ENCODE data around the gene LAMA2. TPM values are rescaled to one million over a fixed set of nuclear protein-coding genes. Genes with fewer than 3 reads are reported as not detected.
A peak's percentile ranks its signal among the peaks of the same experiment; 100 is the strongest.

The LAMA2 gene
- total and polyA plus RNA-seq, 4 donors = 23.9 to 172 (median 78.5) TPM

DNA sequence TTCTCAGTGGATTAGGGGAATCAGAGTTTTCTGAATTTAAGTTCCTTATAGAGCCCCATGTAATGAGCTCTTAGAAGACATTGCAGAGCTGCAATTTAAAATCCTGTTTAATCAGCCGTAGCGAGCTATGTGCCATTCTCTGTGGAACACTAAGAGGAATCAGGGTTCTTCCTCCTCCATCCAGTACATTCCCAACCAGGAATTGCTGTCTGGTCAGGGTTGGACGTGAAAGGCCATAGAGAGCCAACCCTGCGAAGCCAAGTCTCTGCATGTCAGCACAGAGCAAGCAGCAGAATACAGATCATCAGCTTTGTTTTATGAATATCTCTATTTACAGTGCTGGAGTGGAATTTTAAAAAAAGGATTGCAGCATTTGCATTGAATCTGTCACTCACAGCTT, 366.0 kb downstream of the LAMA2 start:
- DNase-seq (ENCODE audit: low read depth in 4 of 6, low spot score in 6 of 6) = peak in 2 of 6 donors; percentile 33 to 55
- WGBS (ENCODE audit: insufficient coverage) = no CpG with 5 or more reads among the region's 4 CpGs
- H3K4me1 ChIP-seq (ENCODE audit: control insufficient read depth, insufficient read depth, low read length) = no peaks in the 10 kb centered on the region
- no peak overlapping the region for H3K27ac ChIP-seq (ENCODE audit: low read depth, low read length)
- no peak overlapping the region for H3K4me3 ChIP-seq (ENCODE audit: low read depth, low read length)
- H3K36me3 ChIP-seq (ENCODE audit: control insufficient read depth, insufficient read depth, low read length) = no peaks in the 10 kb centered on the region
- no peaks in the 10 kb centered on the region for H3K27me3 ChIP-seq (ENCODE audit: control insufficient read depth, insufficient read depth, low read length)
- H3K9me3 ChIP-seq (ENCODE audit: control insufficient read depth, insufficient read depth, low read length) = no peaks in the 10 kb centered on the region

DNA sequence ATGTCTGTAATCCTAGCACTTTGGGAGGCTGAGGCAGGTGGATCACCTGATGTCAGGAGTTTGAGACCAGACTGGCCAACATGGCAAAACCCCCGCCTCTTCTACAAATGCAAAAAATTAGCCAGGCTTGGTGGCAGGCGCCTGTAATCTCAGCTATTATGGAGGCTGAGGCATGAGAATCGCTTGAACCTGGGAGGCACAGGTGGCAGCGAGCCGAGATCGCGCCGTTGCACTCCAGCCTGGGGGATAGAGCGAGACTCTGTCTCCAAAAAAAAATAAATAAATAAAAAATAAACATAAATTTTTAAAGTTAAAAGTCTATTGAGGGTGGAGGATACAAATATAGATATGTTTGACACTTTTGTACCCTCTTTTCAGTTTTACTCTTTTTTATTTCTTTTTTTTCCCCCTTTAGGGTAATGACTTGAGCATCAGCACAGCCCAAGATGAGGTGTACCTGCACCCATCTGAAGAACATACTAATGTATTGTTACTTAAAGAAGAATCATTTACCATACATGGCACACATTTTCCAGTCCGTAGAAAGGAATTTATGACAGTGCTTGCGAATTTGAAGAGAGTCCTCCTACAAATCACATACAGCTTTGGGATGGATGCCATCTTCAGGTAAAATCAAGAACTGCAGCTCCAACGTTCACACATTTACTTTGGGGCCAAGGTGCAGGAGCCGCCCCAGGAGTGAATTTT, 368.9 kb downstream of the LAMA2 start:
- Histone ChIP-seq H3K27me3 (ENCODE audit: control insufficient read depth, insufficient read depth, low read length) (no peaks in the 10 kb centered on the region), H3K4me3 (ENCODE audit: low read depth, low read length) (no peak overlapping the region), H3K27ac (ENCODE audit: low read depth, low read length) (no peak overlapping the region), H3K36me3 (ENCODE audit: control insufficient read depth, insufficient read depth, low read length) (no peaks in the 10 kb centered on the region), H3K4me1 (ENCODE audit: control insufficient read depth, insufficient read depth, low read length) (no peaks in the 10 kb centered on the region), H3K9me3 (ENCODE audit: control insufficient read depth, insufficient read depth, low read length) (no peaks in the 10 kb centered on the region)
- 36% methylated on average over 2 of the region's 13 CpGs for WGBS (ENCODE audit: insufficient coverage)
- DNase-seq (ENCODE audit: low read depth in 4 of 6, low spot score in 6 of 6) = peak in 5 of 6 donors; percentile 33 to 88 (median 48)

DNA sequence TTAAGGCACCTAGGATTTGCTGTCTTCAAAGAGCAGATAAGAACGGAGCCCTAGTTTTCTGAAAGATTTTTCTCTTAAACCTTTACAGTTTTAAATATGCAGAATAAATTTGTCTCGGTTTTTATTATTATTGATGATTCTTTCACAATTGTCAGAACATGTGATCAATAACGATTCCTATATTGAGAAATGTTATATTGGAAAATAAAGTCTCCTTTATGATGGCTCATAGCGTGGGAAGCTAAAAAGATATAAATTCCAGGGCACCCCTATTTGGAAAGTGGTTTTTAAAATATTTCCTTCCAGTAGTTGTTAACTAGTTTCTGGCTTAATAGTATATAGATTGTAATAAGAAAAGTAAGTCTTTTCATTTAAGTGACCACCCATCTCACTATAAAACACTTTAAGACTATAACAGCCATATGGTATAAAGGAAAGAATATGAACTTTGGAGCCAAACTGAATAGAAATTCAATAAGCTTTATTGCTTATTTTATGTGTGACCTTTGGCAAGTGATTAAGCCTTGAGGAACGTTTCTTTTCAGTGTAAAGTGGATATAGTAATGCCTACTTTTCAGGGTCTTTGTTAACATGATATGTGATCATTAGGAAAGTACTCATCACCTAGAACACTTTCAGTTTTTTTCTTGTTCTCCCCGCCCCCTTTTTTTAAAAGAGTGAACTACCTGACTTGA, 369.6 kb downstream of the LAMA2 start:
- Histone ChIP-seq H3K27ac (ENCODE audit: low read depth, low read length) (no peak overlapping the region), H3K36me3 (ENCODE audit: control insufficient read depth, insufficient read depth, low read length) (no peaks in the 10 kb centered on the region), H3K27me3 (ENCODE audit: control insufficient read depth, insufficient read depth, low read length) (no peaks in the 10 kb centered on the region), H3K4me1 (ENCODE audit: control insufficient read depth, insufficient read depth, low read length) (no peaks in the 10 kb centered on the region), H3K9me3 (ENCODE audit: control insufficient read depth, insufficient read depth, low read length) (no peaks in the 10 kb centered on the region), H3K4me3 (ENCODE audit: low read depth, low read length) (no peak overlapping the region)
- DNase-seq (ENCODE audit: low read depth in 4 of 6, low spot score in 6 of 6) = no peak
- WGBS (ENCODE audit: insufficient coverage) = no CpG with 5 or more reads among the region's 6 CpGs

DNA sequence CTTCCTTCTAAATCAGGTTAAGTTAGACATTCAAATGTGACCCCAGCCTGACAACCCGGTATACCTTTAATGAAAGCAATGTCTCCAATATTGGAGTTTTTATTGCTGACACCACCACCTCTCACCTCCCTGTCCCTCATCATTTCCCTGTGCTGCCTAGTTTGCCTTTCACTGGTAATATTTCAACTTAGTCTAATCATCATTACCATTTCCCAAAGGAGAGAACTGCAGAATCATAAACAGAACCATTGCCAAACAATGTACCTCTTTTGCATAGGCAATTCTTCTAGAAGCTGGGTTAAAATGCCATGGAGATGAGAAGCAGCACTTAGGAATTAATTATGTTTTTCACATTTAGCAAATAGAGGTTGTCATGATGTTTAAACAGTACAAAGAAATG, 370.3 kb downstream of the LAMA2 start:
- Histone ChIP-seq H3K4me1 (ENCODE audit: control insufficient read depth, insufficient read depth, low read length) (no peaks in the 10 kb centered on the region), H3K36me3 (ENCODE audit: control insufficient read depth, insufficient read depth, low read length) (no peaks in the 10 kb centered on the region), H3K27ac (ENCODE audit: low read depth, low read length) (no peak overlapping the region), H3K4me3 (ENCODE audit: low read depth, low read length) (no peak overlapping the region), H3K9me3 (ENCODE audit: control insufficient read depth, insufficient read depth, low read length) (no peaks in the 10 kb centered on the region), H3K27me3 (ENCODE audit: control insufficient read depth, insufficient read depth, low read length) (no peaks in the 10 kb centered on the region)
- peak in 1 of 6 donors; percentile 53 for DNase-seq (ENCODE audit: low read depth in 4 of 6, low spot score in 6 of 6)
- WGBS (ENCODE audit: insufficient coverage) = 60% methylated on average over 1 of the region's 1 CpG

DNA sequence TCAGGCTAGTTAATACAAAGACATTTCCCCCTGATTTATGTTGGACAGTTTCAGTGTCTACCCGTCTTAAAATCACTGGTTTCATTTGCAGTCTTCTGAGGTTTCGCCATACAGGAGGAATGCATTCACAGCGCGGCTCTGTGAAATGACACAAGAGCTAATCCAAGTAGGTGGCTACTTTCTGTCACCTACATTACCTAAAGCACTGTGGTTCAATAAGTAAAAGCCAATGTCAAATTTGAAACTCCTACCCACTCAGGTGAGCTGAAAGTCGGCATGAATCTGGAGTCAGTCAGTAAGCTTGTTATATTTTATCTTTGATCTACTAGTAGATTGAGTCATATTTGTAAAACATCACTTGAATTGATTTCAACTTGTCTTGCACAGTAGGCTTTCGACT, 370.8 kb downstream of the LAMA2 start:
- H3K36me3 ChIP-seq (ENCODE audit: control insufficient read depth, insufficient read depth, low read length) = no peaks in the 10 kb centered on the region
- no peak overlapping the region for H3K4me3 ChIP-seq (ENCODE audit: low read depth, low read length)
- WGBS (ENCODE audit: insufficient coverage) = 42% methylated on average over 4 of the region's 6 CpGs
- DNase-seq (ENCODE audit: low read depth in 4 of 6, low spot score in 6 of 6) = no peak
- H3K4me1 ChIP-seq (ENCODE audit: control insufficient read depth, insufficient read depth, low read length) = no peaks in the 10 kb centered on the region
- no peaks in the 10 kb centered on the region for H3K27me3 ChIP-seq (ENCODE audit: control insufficient read depth, insufficient read depth, low read length)
- H3K27ac ChIP-seq (ENCODE audit: low read depth, low read length) = no peak overlapping the region
- no peaks in the 10 kb centered on the region for H3K9me3 ChIP-seq (ENCODE audit: control insufficient read depth, insufficient read depth, low read length)

DNA sequence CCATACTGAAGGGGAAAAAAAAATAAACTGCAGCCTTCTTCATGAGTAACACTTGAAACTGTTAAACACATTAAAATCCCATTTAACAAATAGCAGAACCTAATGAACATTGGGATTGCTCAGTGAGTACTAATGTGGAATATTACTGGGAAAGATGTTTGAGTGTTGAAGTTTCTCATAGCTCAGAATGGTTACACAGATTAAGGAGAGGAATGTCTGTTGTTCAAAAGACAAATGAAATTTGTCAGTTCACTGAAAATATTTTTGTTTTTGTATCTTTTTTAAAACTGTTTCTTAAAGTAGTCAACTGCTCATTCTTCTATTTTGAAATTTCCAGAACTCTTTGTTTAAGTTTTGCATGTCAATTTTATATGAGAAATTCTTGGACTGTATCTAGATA, 374.3 kb downstream of the LAMA2 start:
- no peaks in the 10 kb centered on the region for H3K9me3 ChIP-seq (ENCODE audit: control insufficient read depth, insufficient read depth, low read length)
- no peaks in the 10 kb centered on the region for H3K27me3 ChIP-seq (ENCODE audit: control insufficient read depth, insufficient read depth, low read length)
- no peak overlapping the region for H3K4me3 ChIP-seq (ENCODE audit: low read depth, low read length)
- DNase-seq (ENCODE audit: low read depth in 4 of 6, low spot score in 6 of 6) = no peak
- H3K27ac ChIP-seq (ENCODE audit: low read depth, low read length) = no peak overlapping the region
- H3K36me3 ChIP-seq (ENCODE audit: control insufficient read depth, insufficient read depth, low read length) = no peaks in the 10 kb centered on the region
- no peaks in the 10 kb centered on the region for H3K4me1 ChIP-seq (ENCODE audit: control insufficient read depth, insufficient read depth, low read length)

DNA sequence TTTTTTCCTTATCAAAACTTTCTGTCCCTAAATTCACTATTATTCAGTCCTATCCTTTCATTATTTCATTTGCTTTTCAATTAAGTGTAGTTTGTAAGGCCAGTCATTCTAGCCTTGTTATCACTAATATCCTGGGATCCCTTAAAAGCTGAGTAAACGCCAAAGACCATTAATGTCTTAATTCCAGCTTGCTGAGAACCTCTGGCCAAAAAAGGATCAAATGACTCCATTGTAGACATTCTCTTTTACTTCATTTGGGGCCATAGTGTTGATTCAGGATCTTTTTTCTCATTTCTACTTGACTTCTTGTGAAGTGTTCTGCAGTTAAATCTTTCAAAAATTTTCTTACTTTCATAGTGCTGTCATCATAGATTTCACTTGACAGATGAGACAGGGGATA, 379.7 kb downstream of the LAMA2 start:
- H3K36me3 ChIP-seq (ENCODE audit: control insufficient read depth, insufficient read depth, low read length) = no peaks in the 10 kb centered on the region
- DNase-seq (ENCODE audit: low read depth in 4 of 6, low spot score in 6 of 6) = no peak
- no peak overlapping the region for H3K27ac ChIP-seq (ENCODE audit: low read depth, low read length)
- H3K27me3 ChIP-seq (ENCODE audit: control insufficient read depth, insufficient read depth, low read length) = no peaks in the 10 kb centered on the region
- H3K9me3 ChIP-seq (ENCODE audit: control insufficient read depth, insufficient read depth, low read length) = no peaks in the 10 kb centered on the region
- H3K4me1 ChIP-seq (ENCODE audit: control insufficient read depth, insufficient read depth, low read length) = no peaks in the 10 kb centered on the region
- WGBS (ENCODE audit: insufficient coverage) = no CpG with 5 or more reads among the region's 1 CpG
- H3K4me3 ChIP-seq (ENCODE audit: low read depth, low read length) = no peak overlapping the region

DNA sequence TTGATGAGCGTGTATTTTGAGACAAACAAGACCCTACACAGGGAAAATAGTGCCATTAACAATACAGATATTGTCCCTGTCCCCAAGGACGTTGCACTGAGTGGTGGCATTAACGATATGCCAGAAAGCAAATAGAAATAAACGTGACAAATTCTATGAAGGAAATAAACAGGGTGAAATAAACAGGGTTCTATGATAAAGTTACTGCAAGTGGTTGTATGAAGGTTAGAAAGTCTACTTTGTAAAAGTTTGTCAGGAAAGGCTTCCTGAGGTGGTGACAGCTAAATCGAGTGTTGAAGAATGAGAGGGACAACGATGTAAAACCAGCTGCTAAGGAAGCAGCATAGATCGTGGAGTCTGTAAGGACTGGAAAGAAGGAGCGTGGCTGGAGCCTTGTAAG, 380.2 kb downstream of the LAMA2 start:
- WGBS (ENCODE audit: insufficient coverage) = 82% methylated on average over 6 of the region's 8 CpGs
- no peak for DNase-seq (ENCODE audit: low read depth in 4 of 6, low spot score in 6 of 6)
- no peaks in the 10 kb centered on the region for H3K4me1 ChIP-seq (ENCODE audit: control insufficient read depth, insufficient read depth, low read length)
- no peak overlapping the region for H3K27ac ChIP-seq (ENCODE audit: low read depth, low read length)
- H3K9me3 ChIP-seq (ENCODE audit: control insufficient read depth, insufficient read depth, low read length) = no peaks in the 10 kb centered on the region
- H3K4me3 ChIP-seq (ENCODE audit: low read depth, low read length) = no peak overlapping the region
- H3K27me3 ChIP-seq (ENCODE audit: control insufficient read depth, insufficient read depth, low read length) = no peaks in the 10 kb centered on the region
- no peaks in the 10 kb centered on the region for H3K36me3 ChIP-seq (ENCODE audit: control insufficient read depth, insufficient read depth, low read length)

DNA sequence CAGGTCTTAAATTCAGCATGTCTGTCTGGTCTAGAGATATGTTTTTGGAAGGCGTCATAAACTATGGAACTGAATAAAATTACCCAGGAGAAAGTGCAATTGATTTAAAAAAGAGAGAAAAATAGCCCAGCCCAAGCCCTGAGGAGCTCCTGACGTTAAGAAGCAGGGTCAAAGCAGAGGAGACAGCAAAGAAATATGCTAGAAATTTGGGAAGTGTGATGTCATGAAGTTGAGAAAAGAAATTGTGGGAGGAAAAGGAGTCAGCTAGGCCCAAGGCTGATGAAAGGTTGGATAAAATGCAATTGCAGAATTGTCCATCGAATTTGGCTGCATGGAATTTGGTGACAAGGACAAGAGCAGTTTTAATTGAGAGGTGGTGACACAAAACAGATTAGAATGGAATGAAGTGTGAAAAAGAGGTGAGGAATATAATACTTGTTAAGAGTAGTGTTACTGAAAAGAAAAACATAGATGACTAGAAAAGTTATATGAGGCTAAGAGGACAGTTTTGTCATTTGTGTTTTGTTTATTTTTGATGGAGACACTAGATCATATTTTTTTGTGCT, 381.6 kb downstream of the LAMA2 start:
- H3K9me3 ChIP-seq (ENCODE audit: control insufficient read depth, insufficient read depth, low read length) = no peaks in the 10 kb centered on the region
- no peak overlapping the region for H3K27ac ChIP-seq (ENCODE audit: low read depth, low read length)
- H3K27me3 ChIP-seq (ENCODE audit: control insufficient read depth, insufficient read depth, low read length) = no peaks in the 10 kb centered on the region
- no peaks in the 10 kb centered on the region for H3K36me3 ChIP-seq (ENCODE audit: control insufficient read depth, insufficient read depth, low read length)
- H3K4me3 ChIP-seq (ENCODE audit: low read depth, low read length) = no peak overlapping the region
- DNase-seq (ENCODE audit: low read depth in 4 of 6, low spot score in 6 of 6) = no peak
- no peaks in the 10 kb centered on the region for H3K4me1 ChIP-seq (ENCODE audit: control insufficient read depth, insufficient read depth, low read length)
- WGBS (ENCODE audit: insufficient coverage) = 91% methylated on average over 3 of the region's 3 CpGs

DNA sequence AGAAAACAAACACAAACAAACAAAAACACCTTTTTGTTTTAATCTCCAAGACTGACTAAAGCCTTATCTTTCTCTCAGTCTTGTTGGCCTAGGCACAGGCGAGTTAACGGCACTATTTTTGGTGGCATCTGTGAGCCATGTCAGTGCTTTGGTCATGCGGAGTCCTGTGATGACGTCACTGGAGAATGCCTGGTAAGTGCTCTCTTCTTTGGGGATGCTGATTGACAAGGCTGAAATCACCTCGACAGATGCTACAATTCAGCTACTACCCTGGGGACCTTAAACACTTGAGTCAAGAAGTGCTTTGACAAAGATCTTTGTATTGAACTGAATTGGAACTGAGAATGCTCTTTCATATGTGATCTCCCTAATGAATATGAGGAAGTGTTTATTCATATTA, 384.1 kb downstream of the LAMA2 start:
- Histone ChIP-seq H3K9me3 (ENCODE audit: control insufficient read depth, insufficient read depth, low read length) (no peaks in the 10 kb centered on the region), H3K27ac (ENCODE audit: low read depth, low read length) (no peak overlapping the region), H3K27me3 (ENCODE audit: control insufficient read depth, insufficient read depth, low read length) (no peaks in the 10 kb centered on the region), H3K4me1 (ENCODE audit: control insufficient read depth, insufficient read depth, low read length) (no peaks in the 10 kb centered on the region), H3K36me3 (ENCODE audit: control insufficient read depth, insufficient read depth, low read length) (no peaks in the 10 kb centered on the region), H3K4me3 (ENCODE audit: low read depth, low read length) (no peak overlapping the region)
- no peak for DNase-seq (ENCODE audit: low read depth in 4 of 6, low spot score in 6 of 6)
- WGBS (ENCODE audit: insufficient coverage) = 63% methylated on average over 4 of the region's 5 CpGs
